ENCODE results near the gene KRT5. TPM values are rescaled to one million over a fixed set of nuclear protein-coding genes. Genes with fewer than 3 reads are reported as not detected.

Gene KRT5
- total and polyA plus RNA-seq, 4 donors: 15.8 to 49.4 (median 33.7) TPM

- DNase-seq (no peak), ATAC-seq (ENCODE audit: insufficient read depth, low FRiP score) (no peak)
- no peaks in the 10 kb centered on the region for H3K9me3 ChIP-seq (ENCODE audit: control insufficient read depth in 4 of 4, insufficient read depth in 3 of 4, low read length in 3 of 4)
- H3K4me1 ChIP-seq (ENCODE audit: control insufficient read depth in 5 of 5, insufficient read depth in 5 of 5, low read length in 5 of 5): peaks cover 0 to 29% (median 6%) of the 10 kb centered on the region in 5 donors
- H3K27ac ChIP-seq (ENCODE audit: low read depth in 1 of 2, low read length in 1 of 2): no peak overlapping the region
- H3K27me3 ChIP-seq (ENCODE audit: control insufficient read depth in 3 of 3, insufficient read depth in 3 of 3, low read length in 2 of 3): no peaks in the 10 kb centered on the region
- no peaks in the 10 kb centered on the region for H3K36me3 ChIP-seq (ENCODE audit: control insufficient read depth in 4 of 4, insufficient read depth in 4 of 4, low read length in 4 of 4)
- no peak for TF ChIP-seq CTCF (IDR thresholded peaks at IDR 0.05; ENCODE audit: control extremely low read depth, extremely low read depth)
- H3K9ac ChIP-seq (ENCODE audit: insufficient read depth in 1 of 2, low read length in 2 of 2): no peak overlapping the region
- no peak overlapping the region for H3K4me3 ChIP-seq
Observed at GRCh38 chr12:52542157-52542556, 22.0 kb upstream of the KRT5 start.

DNA sequence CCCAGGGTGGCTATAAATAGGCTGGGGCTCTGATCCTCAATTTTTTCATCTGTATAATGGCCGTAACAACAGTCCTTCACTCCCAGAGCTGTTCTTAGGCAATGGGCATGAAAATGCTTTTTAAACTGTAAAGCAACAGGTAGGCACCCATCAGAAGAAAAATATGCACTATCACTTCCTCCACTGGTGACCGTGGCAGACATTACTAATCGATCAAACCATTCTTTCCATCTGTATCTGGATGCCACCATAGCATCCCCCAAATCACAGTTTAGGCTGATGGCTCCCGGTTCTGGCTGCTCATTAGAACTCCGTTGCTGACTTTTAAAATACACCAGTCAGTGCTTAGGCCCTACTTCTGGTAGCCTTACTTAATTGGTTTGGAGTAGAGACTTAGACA lies 21.5 kb upstream of the KRT5 start:
- 89 to 91% methylated on average over 5 of the region's 5 CpGs for WGBS, 2 donors
- no peaks in the 10 kb centered on the region for H3K9me3 ChIP-seq (ENCODE audit: control insufficient read depth in 4 of 4, insufficient read depth in 3 of 4, low read length in 3 of 4)
- ATAC-seq (ENCODE audit: insufficient read depth, low FRiP score) (no peak), DNase-seq (no peak)
- TF ChIP-seq CTCF (IDR thresholded peaks at IDR 0.05; ENCODE audit: control extremely low read depth, extremely low read depth): no peak
- H3K4me3 ChIP-seq: no peak overlapping the region
- H3K27ac ChIP-seq (ENCODE audit: low read depth in 1 of 2, low read length in 1 of 2): no peak overlapping the region
- H3K4me1 ChIP-seq (ENCODE audit: control insufficient read depth in 5 of 5, insufficient read depth in 5 of 5, low read length in 5 of 5): peaks cover 0 to 29% (median 6%) of the 10 kb centered on the region in 5 donors
- H3K27me3 ChIP-seq (ENCODE audit: control insufficient read depth in 3 of 3, insufficient read depth in 3 of 3, low read length in 2 of 3): no peaks in the 10 kb centered on the region
- H3K9ac ChIP-seq (ENCODE audit: insufficient read depth in 1 of 2, low read length in 2 of 2): no peak overlapping the region
- no peaks in the 10 kb centered on the region for H3K36me3 ChIP-seq (ENCODE audit: control insufficient read depth in 4 of 4, insufficient read depth in 4 of 4, low read length in 4 of 4)

- no peak for TF ChIP-seq CTCF (IDR thresholded peaks at IDR 0.05; ENCODE audit: control extremely low read depth, extremely low read depth)
- peaks cover 0 to 29% (median 6%) of the 10 kb centered on the region in 5 donors for H3K4me1 ChIP-seq (ENCODE audit: control insufficient read depth in 5 of 5, insufficient read depth in 5 of 5, low read length in 5 of 5)
- WGBS, 2 donors: 94% methylated on average over 7 of the region's 7 CpGs
- no peaks in the 10 kb centered on the region for H3K36me3 ChIP-seq (ENCODE audit: control insufficient read depth in 4 of 4, insufficient read depth in 4 of 4, low read length in 4 of 4)
- no peak for ATAC-seq (ENCODE audit: insufficient read depth, low FRiP score)
- no peak overlapping the region for H3K4me3 ChIP-seq
- H3K27ac ChIP-seq (ENCODE audit: low read depth in 1 of 2, low read length in 1 of 2): no peak overlapping the region
- no peak overlapping the region for H3K9ac ChIP-seq (ENCODE audit: insufficient read depth in 1 of 2, low read length in 2 of 2)
- H3K27me3 ChIP-seq (ENCODE audit: control insufficient read depth in 3 of 3, insufficient read depth in 3 of 3, low read length in 2 of 3): no peaks in the 10 kb centered on the region
- no peaks in the 10 kb centered on the region for H3K9me3 ChIP-seq (ENCODE audit: control insufficient read depth in 4 of 4, insufficient read depth in 3 of 4, low read length in 3 of 4)
- no peak for DNase-seq
Observed at GRCh38 chr12:52540531-52540930, 20.3 kb upstream of the KRT5 start.

- DNase-seq (no peak), ATAC-seq (ENCODE audit: insufficient read depth, low FRiP score) (no peak)
- H3K9ac ChIP-seq (ENCODE audit: insufficient read depth in 1 of 2, low read length in 2 of 2): no peak overlapping the region
- no peak for TF ChIP-seq CTCF (IDR thresholded peaks at IDR 0.05; ENCODE audit: control extremely low read depth, extremely low read depth)
- H3K27me3 ChIP-seq (ENCODE audit: control insufficient read depth in 3 of 3, insufficient read depth in 3 of 3, low read length in 2 of 3): no peaks in the 10 kb centered on the region
- H3K36me3 ChIP-seq (ENCODE audit: control insufficient read depth in 4 of 4, insufficient read depth in 4 of 4, low read length in 4 of 4): no peaks in the 10 kb centered on the region
- peaks cover 0 to 29% (median 6%) of the 10 kb centered on the region in 5 donors for H3K4me1 ChIP-seq (ENCODE audit: control insufficient read depth in 5 of 5, insufficient read depth in 5 of 5, low read length in 5 of 5)
- H3K9me3 ChIP-seq (ENCODE audit: control insufficient read depth in 4 of 4, insufficient read depth in 3 of 4, low read length in 3 of 4): no peaks in the 10 kb centered on the region
- 87 to 93% methylated on average over 3 of the region's 3 CpGs for WGBS, 2 donors
- H3K27ac ChIP-seq (ENCODE audit: low read depth in 1 of 2, low read length in 1 of 2): no peak overlapping the region
- no peak overlapping the region for H3K4me3 ChIP-seq
Observed at GRCh38 chr12:52539821-52540173, 19.6 kb upstream of the KRT5 start.

Data from lung (tissue), 12 donors.